T-helper 9 cell (primary cell): ENCODE results near the gene KIAA2012.

Experiments
- DNase-seq: peaks from one replicate; pipeline ENCODE4 v3.0.0-alpha.2; 2020
- total RNA-seq, 2 donors: gene quantifications; one replicate each; lab custom pipeline; 2026; lab: John Stamatoyannopoulos, UW

The KIAA2012 gene
- 0 reads per million in 2 donors for total RNA-seq

- no peak for DNase-seq
Observed at GRCh38 chr2:202072737-202073401, at the start of gene KIAA2012. TSS of gene KIAA2012 (plus strand) at chr2:202073255. CDS start at chr2:202073628, 373 bp downstream.

DNA sequence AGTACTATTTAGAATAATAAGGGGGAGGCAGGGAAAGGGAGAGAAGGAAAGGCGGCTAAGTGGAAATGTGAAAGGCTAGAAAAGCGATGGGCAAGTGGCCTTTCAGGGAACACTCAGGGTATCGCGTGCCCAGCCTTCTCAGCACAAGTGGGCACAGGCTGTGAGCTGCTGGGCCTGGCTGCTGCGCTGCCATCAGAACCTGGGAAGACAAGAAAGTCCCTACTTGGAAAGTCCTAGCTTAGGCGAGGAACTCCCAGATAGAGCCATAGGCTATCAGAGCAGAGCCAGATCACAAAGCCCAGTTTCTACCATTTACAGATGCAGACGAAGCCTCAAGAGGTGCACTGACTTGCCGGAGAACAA is 49.2 kb upstream of the KIAA2012 start:
- no peak for DNase-seq

DNA sequence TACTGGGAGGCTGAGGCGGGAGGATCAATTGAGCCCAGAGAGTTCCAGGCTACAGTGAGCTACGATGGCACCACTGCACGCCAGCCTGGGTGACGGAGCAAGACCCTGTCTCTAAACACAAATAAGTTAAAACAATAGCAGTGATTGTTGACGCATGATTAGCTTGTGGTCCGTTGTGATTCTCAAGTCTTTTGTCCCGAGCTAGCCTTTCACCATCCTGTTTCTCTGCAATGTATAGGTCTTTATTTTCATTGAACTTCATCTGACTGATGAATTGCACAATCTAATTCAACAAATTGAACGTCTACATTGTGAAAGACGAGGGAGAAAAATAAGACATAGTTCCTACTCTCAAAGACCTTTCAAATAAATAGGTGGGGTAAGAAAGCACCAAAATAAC is 48.2 kb upstream of the KIAA2012 start:
- no peak for DNase-seq

- DNase-seq = no peak
Observed at GRCh38 chr2:202025816-202026215, 47.2 kb upstream of the KIAA2012 start.

GRCh38 chr2:202026507-202026906 is 46.5 kb upstream of the KIAA2012 start:
- no peak for DNase-seq

- no peak for DNase-seq
Observed at GRCh38 chr2:202030691-202031090, 42.4 kb upstream of the KIAA2012 start.

GRCh38 chr2:202031246-202031951 is 41.7 kb upstream of the KIAA2012 start:
- DNase-seq = no peak

GRCh38 chr2:202032846-202033316 is 40.2 kb upstream of the KIAA2012 start:
- DNase-seq = peak; percentile 27

GRCh38 chr2:202033317-202034248 is 39.5 kb upstream of the KIAA2012 start, which contains the start of gene FZD7:
TSS of gene FZD7 (plus strand) at chr2:202033855. CDS start at chr2:202034648, 793 bp downstream.
- peak; percentile 77 for DNase-seq

DNA sequence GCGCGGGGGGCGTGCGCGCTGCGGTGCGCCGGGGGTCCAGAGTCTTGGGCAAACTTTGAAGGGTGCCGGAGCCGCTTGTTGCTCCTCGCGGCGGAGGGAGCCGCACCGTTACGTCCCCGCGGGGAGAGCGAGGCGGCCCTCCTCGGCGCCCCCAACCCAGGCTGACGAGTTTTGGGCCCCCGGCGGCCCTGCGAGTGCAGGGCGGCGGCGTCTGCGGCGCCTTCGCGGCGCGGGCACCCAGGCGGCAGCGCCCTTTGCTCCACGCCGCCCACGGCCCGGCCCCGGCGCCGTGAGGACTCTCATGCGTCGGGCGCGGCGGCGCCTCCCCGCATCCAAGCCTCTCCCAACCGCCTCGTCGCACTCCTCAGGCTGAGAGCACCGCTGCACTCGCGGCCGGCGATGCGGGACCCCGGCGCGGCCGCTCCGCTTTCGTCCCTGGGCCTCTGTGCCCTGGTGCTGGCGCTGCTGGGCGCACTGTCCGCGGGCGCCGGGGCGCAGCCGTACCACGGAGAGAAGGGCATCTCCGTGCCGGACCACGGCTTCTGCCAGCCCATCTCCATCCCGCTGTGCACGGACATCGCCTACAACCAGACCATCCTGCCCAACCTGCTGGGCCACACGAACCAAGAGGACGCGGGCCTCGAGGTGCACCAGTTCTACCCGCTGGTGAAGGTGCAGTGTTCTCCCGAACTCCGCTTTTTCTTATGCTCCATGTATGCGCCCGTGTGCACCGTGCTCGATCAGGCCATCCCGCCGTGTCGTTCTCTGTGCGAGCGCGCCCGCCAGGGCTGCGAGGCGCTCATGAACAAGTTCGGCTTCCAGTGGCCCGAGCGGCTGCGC is 38.6 kb upstream of the KIAA2012 start:
- peak; percentile 31 for DNase-seq

- DNase-seq = peak; percentile 7
Observed at GRCh38 chr2:202035089-202035940, 37.7 kb upstream of the KIAA2012 start.

DNA sequence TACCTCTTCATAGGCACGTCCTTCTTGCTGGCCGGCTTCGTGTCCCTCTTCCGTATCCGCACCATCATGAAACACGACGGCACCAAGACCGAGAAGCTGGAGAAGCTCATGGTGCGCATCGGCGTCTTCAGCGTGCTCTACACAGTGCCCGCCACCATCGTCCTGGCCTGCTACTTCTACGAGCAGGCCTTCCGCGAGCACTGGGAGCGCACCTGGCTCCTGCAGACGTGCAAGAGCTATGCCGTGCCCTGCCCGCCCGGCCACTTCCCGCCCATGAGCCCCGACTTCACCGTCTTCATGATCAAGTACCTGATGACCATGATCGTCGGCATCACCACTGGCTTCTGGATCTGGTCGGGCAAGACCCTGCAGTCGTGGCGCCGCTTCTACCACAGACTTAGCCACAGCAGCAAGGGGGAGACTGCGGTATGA is 37.1 kb upstream of the KIAA2012 start:
- no peak for DNase-seq

- DNase-seq = no peak
Observed at GRCh38 chr2:202036601-202037037, 36.4 kb upstream of the KIAA2012 start.

DNA sequence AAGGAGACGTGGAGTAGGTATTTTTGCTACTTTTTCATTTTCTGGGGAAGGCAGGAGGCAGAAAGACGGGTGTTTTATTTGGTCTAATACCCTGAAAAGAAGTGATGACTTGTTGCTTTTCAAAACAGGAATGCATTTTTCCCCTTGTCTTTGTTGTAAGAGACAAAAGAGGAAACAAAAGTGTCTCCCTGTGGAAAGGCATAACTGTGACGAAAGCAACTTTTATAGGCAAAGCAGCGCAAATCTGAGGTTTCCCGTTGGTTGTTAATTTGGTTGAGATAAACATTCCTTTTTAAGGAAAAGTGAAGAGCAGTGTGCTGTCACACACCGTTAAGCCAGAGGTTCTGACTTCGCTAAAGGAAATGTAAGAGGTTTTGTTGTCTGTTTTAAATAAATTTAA is 36.0 kb upstream of the KIAA2012 start:
- no peak for DNase-seq

GRCh38 chr2:202038471-202039277 is 34.4 kb upstream of the KIAA2012 start:
- no peak for DNase-seq

- no peak for DNase-seq
Observed at GRCh38 chr2:202039278-202040078, 33.6 kb upstream of the KIAA2012 start.

DNA sequence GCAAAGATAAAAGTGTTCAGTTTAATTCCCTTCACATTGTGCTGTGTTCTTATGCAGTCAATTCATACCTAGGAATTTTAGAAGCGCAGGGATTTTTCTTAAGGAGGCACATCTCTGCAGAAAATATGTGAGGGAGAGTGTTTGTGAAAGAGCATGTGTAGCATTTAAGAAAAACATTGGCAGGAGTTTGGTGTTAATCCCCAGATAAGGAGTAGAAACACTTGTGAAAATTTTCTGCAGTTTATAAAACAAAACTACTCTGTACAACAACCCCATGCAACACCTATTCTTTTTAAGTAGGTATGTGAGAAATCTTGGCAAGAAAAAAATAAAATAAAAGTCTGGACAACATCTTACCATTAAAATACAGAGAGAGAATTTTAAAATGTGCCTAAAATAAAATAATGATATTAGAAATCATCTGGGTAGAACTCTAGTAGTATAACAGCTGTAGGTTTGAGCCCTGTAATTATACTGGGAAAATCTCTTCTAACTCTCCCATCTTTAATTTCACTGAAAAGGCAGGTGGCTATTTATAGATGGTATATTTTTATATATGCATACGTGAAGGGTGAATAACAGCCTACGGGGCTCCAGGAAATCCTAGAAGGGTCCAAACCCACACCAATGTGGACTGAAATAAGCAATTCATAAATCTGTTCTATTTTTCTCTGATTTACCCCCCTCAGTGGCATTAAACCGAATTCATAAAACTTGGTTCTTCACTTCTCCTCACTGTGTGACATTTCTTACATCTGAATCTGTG is 32.8 kb upstream of the KIAA2012 start:
- DNase-seq = no peak

- no peak for DNase-seq
Observed at GRCh38 chr2:202042444-202042843, 30.6 kb upstream of the KIAA2012 start.
